H7 (cell line): ENCODE results near the gene HOGA1. TPM values are rescaled to one million over a fixed set of nuclear protein-coding genes. Genes with fewer than 3 reads are reported as not detected.

Experiments used
- DNase-seq: peaks from one replicate; pipeline ENCODE4 v3.0.0; 2012
- H3K27me3 ChIP-seq: 2 replicates; pipeline ENCODE4 v1.6.0; 2011; ENCODE audit warnings: mild to moderate bottlenecking, low read length; ENCODE audit not compliant: control insufficient read depth, insufficient read depth
- H3K36me3 ChIP-seq: replicated peaks from 2 replicates; pipeline ENCODE4 v1.5.1; 2011; ENCODE audit warnings: low read length; ENCODE audit not compliant: control insufficient read depth, insufficient read depth
- H3K4me3 ChIP-seq: 2 replicates; pipeline ENCODE4 v1.5.1; 2011; ENCODE audit warnings: low read depth, mild to moderate bottlenecking, control low read depth, low read length, moderate library complexity; ENCODE audit not compliant: insufficient read depth
- total RNA-seq: library from RNA; depleted of rRNA; stranded (reverse); fragments of >200 nt; shearing (Covaris generic); gene quantifications from 2 replicates; pipeline ENCODE4 v1.2.3, GENCODE V29; 2014

Gene HOGA1
- total RNA-seq, 1 experiment from 2014 or later = not detected

DNA sequence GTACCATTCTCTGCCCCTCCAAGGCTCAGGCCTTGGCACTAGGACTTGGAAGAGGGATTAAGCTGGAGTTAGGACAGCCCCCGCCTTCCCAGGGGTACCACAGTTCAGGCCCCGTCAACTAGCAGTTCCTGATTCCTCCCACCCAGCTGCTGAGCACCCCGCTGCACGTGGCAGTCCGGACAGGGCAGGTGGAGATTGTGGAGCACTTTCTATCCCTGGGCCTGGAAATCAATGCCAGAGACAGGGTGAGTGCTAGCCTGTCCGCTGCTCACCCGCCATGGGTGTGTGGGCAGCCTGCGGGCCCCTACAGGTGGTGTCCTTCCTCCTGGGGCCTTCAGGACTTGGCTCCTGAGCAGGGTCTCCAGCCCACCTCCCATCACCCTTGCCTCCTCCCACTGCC, 2.0 kb upstream of the HOGA1 start:
- H3K27me3 ChIP-seq = no peaks in the 10 kb centered on the region
- no peaks in the 10 kb centered on the region for H3K36me3 ChIP-seq
- peak; percentile 33 for DNase-seq

GRCh38 chr10:97583476-97583875, 713 bp upstream of the HOGA1 start:
- peak; percentile 56 for DNase-seq
- Histone ChIP-seq H3K4me3 (no peak overlapping the region), H3K27me3 (no peaks in the 10 kb centered on the region), H3K36me3 (no peaks in the 10 kb centered on the region)

More for the DNA sequence above, 2.0 kb upstream of the HOGA1 start:
- H3K4me3 ChIP-seq = no peak overlapping the region

- Histone ChIP-seq H3K27me3 (no peaks in the 10 kb centered on the region), H3K36me3 (no peaks in the 10 kb centered on the region), H3K4me3 (no peak overlapping the region)
- no peak for DNase-seq
Observed at GRCh38 chr10:97584798-97585438, 729 bp downstream of the HOGA1 start.

DNA sequence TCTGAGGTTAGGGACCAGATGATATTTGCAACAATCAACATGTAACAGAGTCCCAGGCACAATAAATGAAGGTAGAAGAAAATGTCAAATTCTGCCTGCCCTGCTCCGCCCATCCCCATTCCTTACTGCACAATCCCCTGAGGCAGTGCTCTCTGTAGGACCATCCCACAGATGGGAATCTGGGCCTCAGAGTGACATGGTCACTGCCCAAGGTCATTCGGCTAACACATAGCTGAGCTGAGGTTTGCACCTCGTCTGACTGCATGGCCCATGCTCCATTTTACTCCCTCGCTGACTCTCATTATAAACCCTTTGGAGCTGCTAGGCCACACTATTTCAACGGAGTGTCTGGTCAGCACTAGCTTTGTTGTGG, 1.2 kb downstream of the HOGA1 start:
- Histone ChIP-seq H3K4me3 (no peak overlapping the region), H3K36me3 (no peaks in the 10 kb centered on the region), H3K27me3 (no peaks in the 10 kb centered on the region)
- peak; percentile 11 for DNase-seq

GRCh38 chr10:97587183-97587582, 3.0 kb downstream of the HOGA1 start:
- Histone ChIP-seq H3K27me3 (no peaks in the 10 kb centered on the region), H3K4me3 (no peak overlapping the region), H3K36me3 (no peaks in the 10 kb centered on the region)
- DNase-seq = peak; percentile 19

- H3K4me3 ChIP-seq = no peak within 1 kb of the TSS
- H3K36me3 ChIP-seq = no peaks in the 10 kb centered on the region
- H3K27me3 ChIP-seq = no peaks in the 10 kb centered on the region
- peak; percentile 16 for DNase-seq
Observed at GRCh38 chr10:97589479-97589878, 5.3 kb downstream of the HOGA1 start, which contains the start of gene C10orf62. Gene C10orf62 (plus strand): TSS chr10:97589721. CDS start chr10:97589898, 177 bp downstream.

- Histone ChIP-seq H3K27me3 (no peaks in the 10 kb centered on the region), H3K4me3 (no peak overlapping the region), H3K36me3 (no peaks in the 10 kb centered on the region)
- peak; percentile 13 for DNase-seq
Observed at GRCh38 chr10:97590082-97590747, 6.0 kb downstream of the HOGA1 start.

- Histone ChIP-seq H3K27me3 (no peaks in the 10 kb centered on the region), H3K4me3 (no peak overlapping the region), H3K36me3 (no peaks in the 10 kb centered on the region)
- DNase-seq = peak; percentile 31
Observed at GRCh38 chr10:97590748-97591495, 6.7 kb downstream of the HOGA1 start.

GRCh38 chr10:97593421-97593820, 9.2 kb downstream of the HOGA1 start:
- Histone ChIP-seq H3K4me3 (no peak overlapping the region), H3K36me3 (no peaks in the 10 kb centered on the region), H3K27me3 (no peaks in the 10 kb centered on the region)
- no peak for DNase-seq

GRCh38 chr10:97596101-97597082, 12.2 kb downstream of the HOGA1 start:
- no peak overlapping the region for H3K4me3 ChIP-seq
- peak; percentile 30 for DNase-seq
- no peaks in the 10 kb centered on the region for H3K27me3 ChIP-seq
- no peaks in the 10 kb centered on the region for H3K36me3 ChIP-seq

GRCh38 chr10:97597778-97598177, 13.6 kb downstream of the HOGA1 start:
- H3K27me3 ChIP-seq = no peaks in the 10 kb centered on the region
- DNase-seq = no peak
- no peaks in the 10 kb centered on the region for H3K36me3 ChIP-seq
- H3K4me3 ChIP-seq = no peak overlapping the region

DNA sequence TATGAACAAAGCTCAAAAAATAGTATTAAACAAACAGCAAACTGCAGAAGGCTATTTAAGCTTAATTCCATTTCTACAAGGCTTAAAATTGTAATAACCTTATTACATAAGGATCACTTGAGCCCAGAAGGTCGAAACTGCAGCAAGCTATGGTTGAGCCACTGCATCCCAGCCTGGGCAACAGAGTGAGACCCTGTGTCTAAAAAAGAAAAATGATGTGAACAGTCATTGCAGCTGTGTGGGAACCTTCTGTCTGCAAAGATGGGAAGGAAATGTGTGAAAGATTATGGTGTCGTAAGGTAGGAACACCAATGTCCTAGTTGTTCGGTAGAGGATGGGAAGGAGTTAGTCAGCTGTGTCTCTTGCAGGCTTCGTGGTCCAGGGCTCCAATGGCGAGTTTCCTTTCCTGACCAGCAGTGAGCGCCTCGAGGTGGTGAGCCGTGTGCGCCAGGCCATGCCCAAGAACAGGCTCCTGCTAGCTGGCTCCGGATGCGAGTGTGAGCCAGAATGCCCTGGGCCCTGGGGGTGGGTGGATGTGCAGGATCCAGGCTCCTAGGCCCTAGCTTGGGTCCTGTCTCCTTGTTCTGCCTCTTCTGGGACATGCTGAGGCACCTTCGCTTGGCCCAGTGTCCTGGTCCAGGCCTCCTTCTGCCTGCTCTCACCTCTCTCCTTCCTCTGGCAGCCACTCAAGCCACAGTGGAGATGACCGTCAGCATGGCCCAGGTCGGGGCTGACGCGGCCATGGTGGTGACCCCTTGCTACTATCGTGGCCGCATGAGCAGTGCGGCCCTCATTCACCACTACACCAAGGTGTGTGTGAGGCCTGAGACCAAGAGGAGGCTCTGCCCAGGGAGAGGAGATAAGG, 14.4 kb downstream of the HOGA1 start:
- no peaks in the 10 kb centered on the region for H3K36me3 ChIP-seq

GRCh38 chr10:97599272-97599619, 15.1 kb downstream of the HOGA1 start:
- Histone ChIP-seq H3K27me3 (no peaks in the 10 kb centered on the region), H3K36me3 (no peaks in the 10 kb centered on the region), H3K4me3 (no peak overlapping the region)
- no peak for DNase-seq

More for the DNA sequence above, 14.4 kb downstream of the HOGA1 start:
- H3K27me3 ChIP-seq = no peaks in the 10 kb centered on the region
- DNase-seq = peak; percentile 30
- H3K4me3 ChIP-seq = no peak overlapping the region
